OCI-LY3 (cell line): ENCODE data around the gene GABRB2.

ENCODE experiments used
- EZH2phosphoT487 ChIP-seq: fragments of 200-600 bp; shearing (Covaris generic); IDR thresholded peaks from 2 replicates; pipeline ENCODE4 v1.6.1; 2018; ENCODE audit warnings: antibody characterized with exemption, mixed run types, low read depth
- TF ChIP-seq, protein P1 (sequence below): fragments of 200-600, 300-600 bp; sonication (generic); IDR thresholded peaks from 2 replicates; pipeline ENCODE4 v1.5.1; 2014; ENCODE audit warnings: antibody characterized with exemption, low read length, low read depth

DNA sequence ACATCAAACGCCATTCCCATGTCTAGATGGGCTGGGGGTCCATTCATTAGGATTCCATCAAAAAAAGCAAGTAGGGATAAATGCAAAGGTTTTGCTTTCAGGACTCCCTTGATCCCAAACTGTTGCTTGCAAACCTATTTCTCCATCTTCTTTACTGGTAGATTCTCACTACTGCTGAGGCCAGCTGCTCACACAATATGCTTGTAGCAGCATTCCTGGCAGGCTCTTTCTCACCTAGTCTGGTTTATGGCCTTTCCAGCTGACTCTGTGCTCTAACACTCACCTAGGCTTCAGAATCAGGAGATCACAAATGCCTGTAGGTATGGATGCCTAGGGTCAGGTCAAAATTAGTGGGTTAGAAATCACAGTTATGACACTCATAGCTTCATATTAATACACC is 274.7 kb downstream of the GABRB2 start:
- TF ChIP-seq, protein P1, sequence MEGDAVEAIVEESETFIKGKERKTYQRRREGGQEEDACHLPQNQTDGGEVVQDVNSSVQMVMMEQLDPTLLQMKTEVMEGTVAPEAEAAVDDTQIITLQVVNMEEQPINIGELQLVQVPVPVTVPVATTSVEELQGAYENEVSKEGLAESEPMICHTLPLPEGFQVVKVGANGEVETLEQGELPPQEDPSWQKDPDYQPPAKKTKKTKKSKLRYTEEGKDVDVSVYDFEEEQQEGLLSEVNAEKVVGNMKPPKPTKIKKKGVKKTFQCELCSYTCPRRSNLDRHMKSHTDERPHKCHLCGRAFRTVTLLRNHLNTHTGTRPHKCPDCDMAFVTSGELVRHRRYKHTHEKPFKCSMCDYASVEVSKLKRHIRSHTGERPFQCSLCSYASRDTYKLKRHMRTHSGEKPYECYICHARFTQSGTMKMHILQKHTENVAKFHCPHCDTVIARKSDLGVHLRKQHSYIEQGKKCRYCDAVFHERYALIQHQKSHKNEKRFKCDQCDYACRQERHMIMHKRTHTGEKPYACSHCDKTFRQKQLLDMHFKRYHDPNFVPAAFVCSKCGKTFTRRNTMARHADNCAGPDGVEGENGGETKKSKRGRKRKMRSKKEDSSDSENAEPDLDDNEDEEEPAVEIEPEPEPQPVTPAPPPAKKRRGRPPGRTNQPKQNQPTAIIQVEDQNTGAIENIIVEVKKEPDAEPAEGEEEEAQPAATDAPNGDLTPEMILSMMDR = no peak
- no peak for TF ChIP-seq EZH2phosphoT487
